HG03045 (cell line): Measurements from ENCODE around the gene DGKB.

Experiments used
- ATAC-seq: cut with Tn5 transposase; IDR thresholded peaks from one replicate; pipeline ENCODE4 v1.9.1; 2021; ENCODE audit warnings: mild to moderate bottlenecking, moderate library complexity; ENCODE audit not compliant: unreplicated experiment

DGKB gene

DNA sequence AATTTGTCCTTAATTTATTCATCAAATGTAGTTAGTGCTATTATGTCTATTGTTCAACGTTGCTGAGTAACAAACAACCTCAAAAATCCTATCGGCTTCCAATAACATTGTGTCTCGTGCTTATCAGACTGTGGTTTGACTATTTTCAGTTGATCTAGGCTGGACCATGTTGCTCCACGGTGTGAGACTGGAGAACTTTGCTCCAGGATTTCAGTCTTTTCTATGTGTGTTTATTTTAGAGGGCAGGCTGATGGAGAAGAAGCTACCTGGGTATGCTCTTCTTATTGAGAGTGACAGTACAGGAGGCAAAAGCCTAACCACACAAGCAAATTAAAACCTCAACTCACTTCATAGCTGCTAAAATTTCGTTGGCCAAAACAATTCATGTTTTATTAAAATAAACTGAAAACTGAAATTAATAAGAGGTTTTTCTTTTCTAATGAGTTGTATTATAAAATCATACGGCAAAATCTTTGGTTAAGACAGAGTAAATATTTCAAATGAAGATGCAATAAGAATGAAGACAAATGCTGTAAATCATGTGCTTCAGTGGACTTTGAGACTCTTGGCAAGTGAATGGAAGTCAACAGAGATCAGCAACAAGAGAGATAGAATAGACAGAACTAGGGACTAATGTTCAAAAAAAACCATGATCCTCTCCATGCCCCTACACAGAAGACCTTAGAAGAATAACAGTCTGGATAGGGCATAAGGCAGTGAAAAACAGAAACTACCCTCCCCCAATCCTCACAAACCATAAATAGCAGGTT is 495.1 kb downstream of the DGKB start:
- no peak for ATAC-seq

DNA sequence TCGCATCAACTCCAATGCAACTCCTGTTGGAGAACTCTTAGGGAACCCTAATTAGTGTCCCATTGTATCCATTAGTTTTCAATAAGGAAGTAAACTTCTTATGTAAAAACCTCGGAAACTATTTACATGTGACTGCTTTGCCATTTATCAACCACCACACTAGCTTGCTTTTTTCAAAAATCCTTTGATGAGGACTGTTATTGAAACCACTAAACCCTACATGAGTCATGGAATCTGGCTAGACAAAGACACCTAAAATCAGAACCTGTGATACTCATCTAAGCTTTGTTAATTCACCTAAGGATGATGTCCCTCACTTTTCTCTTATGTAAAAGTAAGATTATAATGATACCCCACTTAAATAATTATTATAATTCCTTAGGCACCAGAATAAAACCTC is 499.0 kb downstream of the DGKB start:
- no peak for ATAC-seq

DNA sequence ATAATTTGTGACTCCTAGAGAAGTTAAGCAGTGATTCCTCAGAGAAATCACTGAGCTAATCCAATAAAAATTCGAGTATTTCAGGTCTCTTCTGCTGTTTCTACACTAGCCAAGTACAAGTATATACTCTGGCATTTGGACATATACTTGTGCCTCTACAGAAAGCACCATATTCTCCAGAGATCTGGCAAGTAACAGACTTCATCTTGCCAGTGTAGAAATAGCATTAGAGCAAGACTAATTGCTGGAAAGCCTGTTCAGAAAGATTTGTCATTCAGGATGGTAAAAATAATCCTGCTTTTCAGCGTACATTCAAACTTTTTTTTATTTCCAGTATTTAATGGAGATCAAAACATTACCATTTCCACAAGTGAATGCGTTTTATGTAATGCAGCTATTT is 502.3 kb downstream of the DGKB start:
- ATAC-seq = no peak

DNA sequence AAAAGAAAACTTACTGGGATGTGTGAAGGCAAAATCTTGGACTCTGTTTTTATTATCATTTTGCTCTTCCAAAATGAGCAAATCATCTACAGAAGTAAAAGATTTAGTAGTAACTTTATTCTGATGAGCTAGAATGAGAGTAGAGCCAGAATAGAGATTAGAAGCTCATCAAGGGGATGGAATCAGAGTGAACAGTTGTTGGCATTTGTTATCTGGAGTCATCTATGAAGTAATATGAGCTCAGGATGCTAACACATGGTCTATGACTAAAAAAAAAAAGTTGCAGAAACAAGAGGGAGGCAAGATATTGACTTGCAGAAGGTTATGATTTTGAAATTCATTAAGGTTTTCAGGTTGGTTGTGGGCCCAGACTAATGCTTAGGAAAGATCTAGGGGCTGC is 504.0 kb downstream of the DGKB start:
- ATAC-seq = no peak

DNA sequence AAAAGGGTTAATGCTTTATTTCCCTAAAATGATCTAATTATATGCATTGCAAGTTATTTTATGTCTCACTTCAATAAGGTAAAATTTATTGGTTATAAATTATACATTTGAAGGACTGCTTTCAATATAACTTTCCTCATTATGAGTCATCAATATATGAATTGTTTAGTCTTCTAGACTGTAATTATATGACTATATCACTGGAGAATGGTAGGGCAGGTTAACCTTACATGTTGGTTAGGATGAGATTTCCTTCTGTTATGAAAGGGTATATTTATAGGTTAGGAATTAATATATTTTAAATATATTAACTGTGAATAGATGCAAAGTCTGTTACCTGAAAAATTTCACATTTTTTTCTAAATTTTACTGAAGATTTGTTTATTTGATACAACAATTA is 506.7 kb downstream of the DGKB start:
- no peak for ATAC-seq

DNA sequence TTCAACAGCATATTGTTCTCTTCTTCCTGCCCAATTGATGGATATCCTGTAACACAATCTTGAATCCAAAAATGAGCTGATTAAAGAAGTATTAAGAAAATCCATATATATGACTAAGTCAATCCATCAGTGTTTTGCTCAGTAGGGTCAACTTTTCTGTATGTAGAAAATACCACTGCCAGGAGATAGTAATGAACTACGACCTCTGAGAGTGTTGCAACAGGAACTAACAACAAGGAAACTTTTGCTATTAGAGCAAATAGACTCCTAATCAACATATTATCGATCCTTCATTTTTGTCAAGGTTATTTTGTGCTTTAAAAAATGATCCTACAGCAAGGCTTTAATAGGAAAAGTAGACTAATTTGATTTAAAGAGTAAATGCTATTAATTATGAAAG is 507.8 kb downstream of the DGKB start:
- no peak for ATAC-seq

DNA sequence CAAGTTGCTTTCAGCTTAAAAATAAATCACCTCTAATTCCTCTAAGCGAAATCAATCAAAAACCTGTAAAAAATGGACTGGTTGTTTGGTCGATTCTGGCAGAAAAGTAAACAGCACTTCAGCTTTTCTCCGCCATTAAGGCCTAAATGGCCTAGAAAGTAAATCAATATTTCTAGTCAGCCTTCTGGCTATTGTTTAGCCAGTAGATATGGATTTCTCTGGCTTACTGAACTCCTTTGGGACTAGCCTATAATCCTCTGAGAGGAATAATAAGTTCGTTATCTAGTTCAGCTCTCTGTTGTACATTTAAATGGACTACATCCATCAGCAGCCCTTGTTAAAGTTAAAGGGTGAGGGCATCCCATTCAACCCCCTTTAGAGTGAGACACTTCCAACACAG is 513.0 kb downstream of the DGKB start:
- ATAC-seq = no peak

DNA sequence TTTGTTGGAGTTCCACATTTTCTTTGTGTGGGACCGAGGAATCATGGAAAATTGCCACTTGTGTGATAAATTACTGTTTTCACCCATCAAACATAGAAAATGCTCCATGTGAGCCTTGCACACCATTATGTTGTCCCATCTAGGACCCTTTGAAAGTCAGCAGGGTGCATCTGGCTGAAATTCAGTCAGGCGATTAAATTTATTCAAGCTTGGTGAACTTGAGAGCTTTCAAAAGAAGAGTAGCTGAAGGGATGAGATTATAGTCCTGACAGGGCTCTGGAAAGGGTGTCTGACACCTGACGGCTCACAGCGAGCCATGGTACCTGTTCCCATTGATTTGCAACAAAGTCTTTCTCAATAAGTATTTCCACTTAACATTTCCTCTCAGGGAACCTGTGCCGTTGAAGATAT is 513.4 kb downstream of the DGKB start:
- ATAC-seq = no peak

DNA sequence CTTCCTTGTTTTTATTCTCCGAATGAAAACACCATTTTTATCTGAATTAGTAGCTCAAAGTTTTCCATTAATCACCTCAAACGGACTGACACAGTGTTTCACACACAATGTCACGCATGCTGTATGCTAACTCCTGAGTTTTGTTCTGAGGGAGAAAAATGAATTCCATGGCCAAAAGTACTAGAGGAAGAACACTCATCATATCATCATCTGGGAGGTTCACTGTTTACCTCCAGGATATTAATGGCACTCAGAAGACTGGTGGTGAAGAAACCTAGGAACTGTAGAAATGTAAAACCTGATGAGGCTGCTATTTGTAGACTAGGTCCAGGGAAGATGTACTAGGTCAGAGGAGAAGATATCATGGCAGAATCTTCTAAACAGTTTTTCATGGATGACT is 517.5 kb downstream of the DGKB start:
- no peak for ATAC-seq

DNA sequence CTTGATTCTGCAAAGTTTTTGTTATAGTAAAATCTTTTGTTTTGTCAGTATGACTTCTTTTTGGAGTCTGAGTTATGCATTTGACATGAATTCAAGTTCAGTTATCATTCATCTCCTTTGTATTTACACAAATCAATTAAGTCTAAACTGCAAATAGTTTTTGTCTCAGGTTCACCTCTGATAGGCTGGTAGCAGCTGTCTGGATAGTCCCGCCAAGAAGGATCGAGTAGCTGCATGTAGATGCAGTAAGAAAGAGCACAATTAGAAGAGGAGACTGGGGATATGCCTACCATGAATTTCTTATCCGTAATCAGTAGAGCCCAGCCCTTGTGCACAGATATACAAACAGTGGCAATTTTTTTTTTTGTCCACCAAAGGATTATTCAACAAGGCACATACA is 520.6 kb downstream of the DGKB start:
- ATAC-seq = no peak

DNA sequence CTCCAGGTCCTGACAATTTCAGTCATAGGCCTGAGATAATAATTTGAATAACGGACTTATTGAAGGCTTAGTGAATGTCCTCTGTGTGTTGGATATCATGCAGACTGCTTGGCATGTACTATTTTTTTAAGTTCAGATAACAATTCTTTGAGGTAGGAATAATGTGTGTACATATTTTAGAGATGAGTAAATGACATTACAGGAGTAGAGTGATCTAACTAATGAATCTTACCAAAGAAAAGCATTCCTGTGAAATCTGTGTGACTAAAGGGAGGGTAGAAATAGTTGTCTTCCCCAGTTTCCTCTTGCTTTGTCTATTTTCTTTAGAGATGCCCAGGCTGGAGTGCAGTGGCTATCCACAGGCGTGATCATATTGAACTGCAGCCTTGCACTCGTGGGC is 521.2 kb downstream of the DGKB start:
- no peak for ATAC-seq

DNA sequence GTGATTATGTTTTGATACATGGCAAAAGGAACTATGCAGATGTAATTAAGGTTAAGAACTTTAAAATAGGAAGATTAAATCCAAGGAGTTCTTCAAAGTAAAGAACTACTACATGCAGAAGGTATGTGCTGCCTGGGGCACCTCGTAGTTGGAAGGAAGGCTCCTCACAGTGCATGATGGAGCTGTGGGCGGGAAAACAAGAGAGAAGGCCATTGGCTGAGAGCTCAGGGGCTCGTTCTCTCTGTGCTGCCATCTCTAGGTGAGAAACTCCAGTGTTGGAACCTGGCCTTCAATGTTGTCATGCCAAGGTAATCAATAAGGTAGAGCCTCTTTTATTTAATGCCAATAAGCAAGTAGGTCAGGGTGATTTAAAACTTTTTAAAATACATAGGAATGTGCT is 521.7 kb downstream of the DGKB start:
- no peak for ATAC-seq

DNA sequence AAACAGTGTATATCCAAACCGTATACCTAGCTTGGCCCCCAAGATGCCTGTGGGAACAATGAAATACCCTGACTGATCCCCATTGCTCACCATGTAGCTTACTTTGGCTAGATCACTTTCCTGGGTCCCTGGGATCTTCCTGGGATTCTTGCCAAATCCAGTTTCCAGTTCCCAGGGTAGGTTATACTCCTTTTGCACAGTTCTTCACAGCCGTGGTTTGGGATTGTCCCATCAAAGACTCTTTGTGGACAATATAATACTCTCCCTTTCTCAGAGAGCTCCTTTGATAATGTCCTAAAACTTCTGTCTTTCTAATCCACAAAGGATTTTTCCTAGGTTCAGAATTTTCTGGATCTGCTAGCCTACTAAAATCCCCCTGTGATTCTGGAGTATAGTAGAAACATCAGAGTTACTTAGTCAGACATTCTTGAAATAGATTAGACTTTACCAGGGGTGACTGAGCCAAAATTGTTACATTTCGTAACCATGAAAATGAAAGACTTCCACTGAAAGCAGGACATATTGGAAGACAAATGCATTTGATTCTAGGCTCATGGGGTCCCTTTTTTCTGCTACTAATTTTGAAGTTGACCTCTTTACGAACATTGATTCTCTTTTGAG is 524.8 kb downstream of the DGKB start:
- ATAC-seq = no peak

DNA sequence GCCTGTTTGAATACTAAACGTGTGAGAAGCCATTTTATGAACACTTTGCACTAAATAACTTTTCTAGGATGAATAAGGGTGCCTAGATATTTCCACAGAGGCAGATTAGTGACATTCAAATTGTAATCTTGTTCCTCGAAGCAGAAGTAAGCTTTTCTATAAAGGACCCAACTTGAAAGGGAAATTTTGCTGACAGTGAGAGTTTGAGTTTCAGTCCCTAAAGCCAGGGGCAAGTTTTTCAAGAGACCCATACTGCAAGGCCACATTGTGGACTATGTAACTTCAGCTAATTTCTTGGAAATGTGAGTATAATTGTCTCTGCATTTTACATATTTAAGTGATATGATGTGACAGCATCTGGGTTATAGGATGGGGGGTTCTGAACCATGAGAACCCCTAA is 525.8 kb downstream of the DGKB start:
- no peak for ATAC-seq

DNA sequence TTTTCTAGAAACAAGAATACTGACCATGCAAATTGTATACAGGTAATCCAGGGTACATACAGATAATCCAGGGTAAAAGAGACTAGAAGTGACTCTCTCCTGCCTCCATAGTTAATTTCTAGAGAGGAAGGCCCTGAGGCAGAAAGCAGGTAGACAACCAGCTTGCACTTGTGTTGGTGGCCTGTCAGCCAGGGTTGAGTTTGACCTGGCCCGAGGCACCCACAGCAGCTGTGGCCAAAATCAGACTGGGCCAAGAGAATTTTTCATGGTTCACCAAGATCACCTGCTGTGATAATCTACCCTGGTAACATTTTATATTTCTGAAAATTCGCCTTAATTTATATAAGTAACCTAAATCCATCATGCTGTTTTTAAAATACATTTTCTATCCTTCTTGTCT is 526.6 kb downstream of the DGKB start:
- ATAC-seq = no peak

DNA sequence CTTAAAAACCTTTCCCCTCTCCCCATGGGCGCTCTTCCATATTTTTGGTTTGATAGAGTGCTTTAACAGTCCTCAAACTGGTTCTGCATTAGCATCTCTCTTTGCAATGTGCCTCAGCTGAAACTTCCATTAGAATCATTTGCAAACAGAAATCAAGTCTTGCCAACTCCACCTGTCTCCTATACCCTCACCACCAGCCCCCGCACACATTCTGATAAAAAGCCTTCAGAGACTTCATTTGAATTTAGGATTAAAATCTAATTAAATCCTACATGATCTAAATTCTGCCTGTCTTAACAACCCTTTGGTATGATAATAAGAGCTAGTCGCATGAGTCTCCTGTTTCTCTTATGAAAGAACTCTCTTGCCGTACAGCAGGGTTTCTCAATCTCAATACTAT is 528.2 kb downstream of the DGKB start:
- no peak for ATAC-seq

DNA sequence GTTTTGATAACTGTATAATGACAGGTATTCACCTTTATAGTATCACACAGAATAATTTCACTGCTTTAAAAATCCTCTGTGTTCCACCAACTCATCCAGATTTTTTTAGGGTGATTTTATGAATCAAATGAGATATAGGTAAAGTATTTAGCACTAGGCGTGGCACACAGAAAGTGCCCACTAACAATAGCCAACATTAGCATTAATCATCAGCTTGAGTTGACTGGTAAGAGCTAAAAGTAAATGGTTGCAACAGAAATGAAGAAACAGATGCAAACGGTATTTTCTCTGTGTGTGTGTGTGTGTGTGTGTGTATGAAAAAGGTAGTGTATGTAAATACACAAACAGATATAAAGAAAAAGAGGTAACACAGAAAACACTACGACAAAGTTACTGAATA is 534.3 kb downstream of the DGKB start:
- no peak for ATAC-seq

DNA sequence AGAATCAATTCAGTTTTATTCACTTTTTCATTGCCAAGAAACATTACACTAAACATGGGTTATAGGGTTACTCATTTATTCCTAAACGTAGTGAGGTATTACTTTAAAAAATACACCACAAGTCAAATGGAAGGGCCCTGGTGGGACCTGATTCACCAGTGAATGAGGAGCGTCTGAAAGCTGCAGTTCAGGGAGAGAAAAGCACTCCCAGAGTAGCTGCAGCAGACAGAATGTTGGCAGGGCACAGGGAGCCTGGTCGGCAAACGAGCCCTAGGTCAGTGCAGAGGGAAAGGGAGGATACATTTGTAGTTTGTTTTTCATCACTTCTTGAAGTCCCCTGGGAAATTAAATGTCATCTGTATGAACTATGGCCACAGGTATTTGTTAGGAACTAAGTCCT is 551.4 kb downstream of the DGKB start:
- no peak for ATAC-seq

DNA sequence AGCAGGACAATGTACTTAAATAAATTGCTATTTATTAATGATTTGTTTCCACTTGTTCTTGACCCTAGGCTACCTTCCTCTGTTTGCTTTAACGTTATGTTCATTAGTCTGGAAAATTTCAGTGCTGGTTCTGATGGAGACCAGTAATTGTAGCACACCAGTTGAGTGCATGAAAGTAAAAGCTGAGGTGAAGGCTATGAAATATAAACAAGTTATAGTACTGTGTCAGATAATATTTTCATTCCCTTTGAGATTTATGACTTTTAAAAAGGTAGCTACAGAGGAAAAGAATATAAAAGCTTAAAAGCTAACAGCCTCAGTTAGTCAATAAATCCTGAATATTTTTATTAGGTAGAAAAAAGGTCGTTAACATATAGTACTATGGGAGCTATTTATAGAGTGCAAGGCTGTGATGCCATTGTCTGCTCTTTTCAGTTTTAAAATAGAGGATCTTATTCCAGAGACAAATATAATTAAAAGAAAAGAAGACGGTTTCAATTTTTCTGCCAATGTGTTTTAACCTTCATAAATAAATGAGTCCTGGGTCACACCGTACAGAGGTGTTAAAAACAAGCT is 561.3 kb downstream of the DGKB start:
- ATAC-seq = no peak

DNA sequence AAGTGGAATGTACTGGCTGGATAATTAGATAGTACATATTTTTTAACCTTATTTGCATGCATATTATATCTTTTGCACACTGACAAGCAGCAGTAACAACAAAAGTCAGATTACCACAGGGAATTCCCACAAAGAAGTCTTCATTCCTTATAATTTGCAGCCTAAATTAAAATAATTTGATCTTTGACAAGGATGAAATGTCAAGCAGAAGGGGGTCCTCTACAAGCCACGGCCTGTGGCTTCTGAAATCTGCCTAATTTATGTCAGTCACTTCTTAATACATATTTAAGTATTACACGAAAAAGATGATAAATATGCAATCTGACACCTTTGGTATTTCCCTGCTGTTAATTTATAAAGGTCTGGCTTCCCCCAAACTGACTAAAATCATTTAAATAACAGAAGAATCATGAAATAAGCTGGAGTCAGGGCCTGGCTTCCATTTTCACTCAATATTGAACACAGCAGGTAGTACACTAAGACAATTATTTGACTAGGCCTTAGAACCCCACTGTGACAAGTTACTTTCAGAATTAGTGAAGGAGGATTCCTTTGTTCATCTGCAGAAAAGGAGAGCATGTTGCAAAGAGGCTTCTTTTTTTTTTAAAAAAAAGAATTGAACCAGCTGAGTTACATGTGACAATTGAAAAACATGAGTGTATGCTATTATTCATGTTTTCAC is 562.0 kb downstream of the DGKB start:
- ATAC-seq = no peak

DNA sequence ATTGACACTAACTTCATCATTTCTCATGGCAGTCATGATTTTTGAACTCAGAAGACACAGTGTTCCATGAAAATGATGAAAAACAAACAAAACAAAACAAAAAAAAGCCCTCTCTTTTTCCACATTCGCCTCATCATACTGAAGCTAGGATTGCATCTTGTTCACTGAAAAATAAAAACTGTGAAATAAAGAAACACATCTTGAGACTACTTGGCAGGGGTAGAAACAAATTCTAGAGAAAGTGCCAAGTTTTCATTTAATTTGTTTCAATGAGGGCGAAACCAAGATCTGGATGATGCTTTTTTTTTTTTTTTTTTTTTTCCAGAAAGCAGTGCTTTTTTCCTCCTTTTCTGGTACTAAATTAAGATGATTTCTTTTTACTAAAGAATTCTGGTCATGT is 562.7 kb downstream of the DGKB start:
- ATAC-seq = no peak

DNA sequence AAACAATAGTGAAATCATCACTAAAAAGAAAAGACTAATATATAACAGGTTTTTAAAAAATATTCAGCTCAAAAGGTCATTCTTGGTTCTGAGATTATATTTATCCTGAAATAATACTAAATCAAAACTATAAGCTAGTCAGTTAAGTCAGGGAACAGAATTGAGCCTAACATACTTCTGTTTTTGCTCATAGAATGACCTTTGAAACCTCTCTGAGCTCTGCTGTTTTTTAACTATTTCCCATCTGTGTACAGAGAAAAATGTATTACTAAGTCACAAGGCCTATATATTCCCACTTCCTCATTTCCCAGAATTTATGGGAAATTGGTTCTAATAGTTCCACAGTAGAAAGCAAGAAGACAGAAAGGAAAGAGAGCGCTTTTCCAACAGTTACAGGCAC is 566.3 kb downstream of the DGKB start:
- no peak for ATAC-seq
